PC-9 (cell line): ENCODE data around the gene VN1R5.

Source experiments
- EZH2 ChIP-seq: fragments of 200-600 bp; sonication (generic); IDR thresholded peaks from 2 replicates; pipeline ENCODE4 v1.8.0; 2017; ENCODE audit warnings: antibody characterized with exemption, low read depth
- TF ChIP-seq, protein P1 (sequence below): fragments of 200-600 bp; sonication (generic); conservative IDR thresholded peaks from 2 replicates; pipeline ENCODE4 v1.6.1; 2017; ENCODE audit warnings: mixed run types, antibody characterized with exemption, mild to moderate bottlenecking, moderate library complexity

DNA sequence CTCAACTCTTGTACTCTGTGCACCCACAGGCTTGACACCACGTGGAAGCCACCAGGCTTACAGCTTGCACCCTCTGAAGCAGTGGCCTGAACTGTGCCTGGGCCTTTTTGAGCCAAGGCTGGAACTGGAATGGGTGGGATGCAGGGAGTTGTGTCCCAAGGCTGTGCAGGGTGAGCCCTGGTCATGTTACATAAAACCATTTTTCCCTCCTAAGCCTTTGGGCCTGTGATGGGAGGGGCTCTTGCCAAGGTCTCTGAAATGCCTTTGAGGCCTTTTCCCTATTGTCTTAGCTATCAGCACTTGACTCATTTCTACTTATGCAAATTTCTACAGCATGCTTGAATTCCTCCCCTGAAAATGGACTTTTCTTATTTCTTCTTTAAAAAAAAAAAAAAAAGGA is 14.1 kb downstream of the VN1R5 start:
- TF ChIP-seq, protein P1, sequence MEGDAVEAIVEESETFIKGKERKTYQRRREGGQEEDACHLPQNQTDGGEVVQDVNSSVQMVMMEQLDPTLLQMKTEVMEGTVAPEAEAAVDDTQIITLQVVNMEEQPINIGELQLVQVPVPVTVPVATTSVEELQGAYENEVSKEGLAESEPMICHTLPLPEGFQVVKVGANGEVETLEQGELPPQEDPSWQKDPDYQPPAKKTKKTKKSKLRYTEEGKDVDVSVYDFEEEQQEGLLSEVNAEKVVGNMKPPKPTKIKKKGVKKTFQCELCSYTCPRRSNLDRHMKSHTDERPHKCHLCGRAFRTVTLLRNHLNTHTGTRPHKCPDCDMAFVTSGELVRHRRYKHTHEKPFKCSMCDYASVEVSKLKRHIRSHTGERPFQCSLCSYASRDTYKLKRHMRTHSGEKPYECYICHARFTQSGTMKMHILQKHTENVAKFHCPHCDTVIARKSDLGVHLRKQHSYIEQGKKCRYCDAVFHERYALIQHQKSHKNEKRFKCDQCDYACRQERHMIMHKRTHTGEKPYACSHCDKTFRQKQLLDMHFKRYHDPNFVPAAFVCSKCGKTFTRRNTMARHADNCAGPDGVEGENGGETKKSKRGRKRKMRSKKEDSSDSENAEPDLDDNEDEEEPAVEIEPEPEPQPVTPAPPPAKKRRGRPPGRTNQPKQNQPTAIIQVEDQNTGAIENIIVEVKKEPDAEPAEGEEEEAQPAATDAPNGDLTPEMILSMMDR, result no peak
- TF ChIP-seq EZH2, result no peak
